ENCODE measurements around the gene SPATA31D4.

The SPATA31D4 gene

GRCh38 chr9:81964218-81965171, 36.3 kb downstream of the SPATA31D4 start:
- H3K4me3 ChIP-seq (ENCODE audit: low read length), result no peak overlapping the region
- no peak overlapping the region for H3K27ac ChIP-seq (ENCODE audit: low read length)
- H3K27me3 ChIP-seq (ENCODE audit: control insufficient read depth, insufficient read depth, low read length), result no peaks in the 10 kb centered on the region
- no peak overlapping the region for H3K9ac ChIP-seq (ENCODE audit: low read length)
- H3K9me3 ChIP-seq (ENCODE audit: control insufficient read depth, low read depth, low read length), result peaks cover 5% of the 10 kb centered on the region
- H3K36me3 ChIP-seq (ENCODE audit: control insufficient read depth, low read depth, low read length), result no peaks in the 10 kb centered on the region
- no peaks in the 10 kb centered on the region for H3K4me1 ChIP-seq (ENCODE audit: control insufficient read depth, low read depth, low read length)

- Histone ChIP-seq H3K4me3 (ENCODE audit: low read length) (no peak overlapping the region), H3K9ac (ENCODE audit: low read length) (no peak overlapping the region), H3K27me3 (ENCODE audit: control insufficient read depth, insufficient read depth, low read length) (no peaks in the 10 kb centered on the region), H3K36me3 (ENCODE audit: control insufficient read depth, low read depth, low read length) (no peaks in the 10 kb centered on the region), H3K27ac (ENCODE audit: low read length) (no peak overlapping the region), H3K4me1 (ENCODE audit: control insufficient read depth, low read depth, low read length) (no peaks in the 10 kb centered on the region), H3K9me3 (ENCODE audit: control insufficient read depth, low read depth, low read length) (peaks cover 5% of the 10 kb centered on the region)
Measured at GRCh38 chr9:81968026-81968425, 39.8 kb downstream of the SPATA31D4 start.

GRCh38 chr9:81969971-81970370, 41.7 kb downstream of the SPATA31D4 start:
- Histone ChIP-seq H3K9me3 (ENCODE audit: control insufficient read depth, low read depth, low read length) (peaks cover 5% of the 10 kb centered on the region), H3K27me3 (ENCODE audit: control insufficient read depth, insufficient read depth, low read length) (no peaks in the 10 kb centered on the region), H3K9ac (ENCODE audit: low read length) (no peak overlapping the region), H3K4me1 (ENCODE audit: control insufficient read depth, low read depth, low read length) (no peaks in the 10 kb centered on the region), H3K36me3 (ENCODE audit: control insufficient read depth, low read depth, low read length) (no peaks in the 10 kb centered on the region), H3K4me3 (ENCODE audit: low read length) (no peak overlapping the region), H3K27ac (ENCODE audit: low read length) (no peak overlapping the region)

GRCh38 chr9:81971727-81972126, 43.5 kb downstream of the SPATA31D4 start:
- H3K36me3 ChIP-seq (ENCODE audit: control insufficient read depth, low read depth, low read length), result no peaks in the 10 kb centered on the region
- H3K9ac ChIP-seq (ENCODE audit: low read length), result no peak overlapping the region
- H3K4me3 ChIP-seq (ENCODE audit: low read length), result no peak overlapping the region
- no peak overlapping the region for H3K27ac ChIP-seq (ENCODE audit: low read length)
- no peaks in the 10 kb centered on the region for H3K4me1 ChIP-seq (ENCODE audit: control insufficient read depth, low read depth, low read length)
- H3K9me3 ChIP-seq (ENCODE audit: control insufficient read depth, low read depth, low read length), result peaks cover 5% of the 10 kb centered on the region
- H3K27me3 ChIP-seq (ENCODE audit: control insufficient read depth, insufficient read depth, low read length), result no peaks in the 10 kb centered on the region

- no peak overlapping the region for H3K4me3 ChIP-seq (ENCODE audit: low read length)
- H3K9me3 ChIP-seq (ENCODE audit: control insufficient read depth, low read depth, low read length), result no peaks in the 10 kb centered on the region
- H3K27me3 ChIP-seq (ENCODE audit: control insufficient read depth, insufficient read depth, low read length), result no peaks in the 10 kb centered on the region
- no peaks in the 10 kb centered on the region for H3K36me3 ChIP-seq (ENCODE audit: control insufficient read depth, low read depth, low read length)
- no peaks in the 10 kb centered on the region for H3K4me1 ChIP-seq (ENCODE audit: control insufficient read depth, low read depth, low read length)
- no peak overlapping the region for H3K27ac ChIP-seq (ENCODE audit: low read length)
- no peak overlapping the region for H3K9ac ChIP-seq (ENCODE audit: low read length)
Measured at GRCh38 chr9:81974764-81975163, 46.5 kb downstream of the SPATA31D4 start.

GRCh38 chr9:81976351-81976750, 48.1 kb downstream of the SPATA31D4 start:
- no peaks in the 10 kb centered on the region for H3K9me3 ChIP-seq (ENCODE audit: control insufficient read depth, low read depth, low read length)
- no peak overlapping the region for H3K4me3 ChIP-seq (ENCODE audit: low read length)
- no peaks in the 10 kb centered on the region for H3K36me3 ChIP-seq (ENCODE audit: control insufficient read depth, low read depth, low read length)
- H3K9ac ChIP-seq (ENCODE audit: low read length), result no peak overlapping the region
- no peaks in the 10 kb centered on the region for H3K27me3 ChIP-seq (ENCODE audit: control insufficient read depth, insufficient read depth, low read length)
- H3K4me1 ChIP-seq (ENCODE audit: control insufficient read depth, low read depth, low read length), result no peaks in the 10 kb centered on the region
- no peak overlapping the region for H3K27ac ChIP-seq (ENCODE audit: low read length)

- H3K4me1 ChIP-seq (ENCODE audit: control insufficient read depth, low read depth, low read length), result no peaks in the 10 kb centered on the region
- no peak overlapping the region for H3K4me3 ChIP-seq (ENCODE audit: low read length)
- H3K27ac ChIP-seq (ENCODE audit: low read length), result no peak overlapping the region
Measured at GRCh38 chr9:81979196-81979595, 51.0 kb downstream of the SPATA31D4 start.

GRCh38 chr9:81980568-81980967, 52.3 kb downstream of the SPATA31D4 start:
- Histone ChIP-seq H3K27ac (ENCODE audit: low read length) (no peak overlapping the region), H3K9ac (ENCODE audit: low read length) (no peak overlapping the region), H3K4me3 (ENCODE audit: low read length) (no peak overlapping the region)

More at GRCh38 chr9:81979196-81979595, 51.0 kb downstream of the SPATA31D4 start:
- Histone ChIP-seq H3K36me3 (ENCODE audit: control insufficient read depth, low read depth, low read length) (no peaks in the 10 kb centered on the region), H3K27me3 (ENCODE audit: control insufficient read depth, insufficient read depth, low read length) (no peaks in the 10 kb centered on the region), H3K9ac (ENCODE audit: low read length) (no peak overlapping the region), H3K9me3 (ENCODE audit: control insufficient read depth, low read depth, low read length) (no peaks in the 10 kb centered on the region)

GRCh38 chr9:81981883-81982282, 53.7 kb downstream of the SPATA31D4 start:
- Histone ChIP-seq H3K4me3 (ENCODE audit: low read length) (no peak overlapping the region), H3K4me1 (ENCODE audit: control insufficient read depth, low read depth, low read length) (no peaks in the 10 kb centered on the region), H3K9ac (ENCODE audit: low read length) (no peak overlapping the region), H3K36me3 (ENCODE audit: control insufficient read depth, low read depth, low read length) (no peaks in the 10 kb centered on the region), H3K27me3 (ENCODE audit: control insufficient read depth, insufficient read depth, low read length) (no peaks in the 10 kb centered on the region), H3K27ac (ENCODE audit: low read length) (no peak overlapping the region), H3K9me3 (ENCODE audit: control insufficient read depth, low read depth, low read length) (no peaks in the 10 kb centered on the region)

More at GRCh38 chr9:81980568-81980967, 52.3 kb downstream of the SPATA31D4 start:
- Histone ChIP-seq H3K4me1 (ENCODE audit: control insufficient read depth, low read depth, low read length) (no peaks in the 10 kb centered on the region), H3K9me3 (ENCODE audit: control insufficient read depth, low read depth, low read length) (no peaks in the 10 kb centered on the region), H3K27me3 (ENCODE audit: control insufficient read depth, insufficient read depth, low read length) (no peaks in the 10 kb centered on the region), H3K36me3 (ENCODE audit: control insufficient read depth, low read depth, low read length) (no peaks in the 10 kb centered on the region)

Measured in iPS-18a (cell line).